MCF 10A (cell line): ENCODE data around the gene PDGFB. TPM values are rescaled to one million over a fixed set of nuclear protein-coding genes. Genes with fewer than 3 reads are reported as not detected.

Experiments used
- BruUV-seq: library from RNA; stranded (reverse); fragments of 400-500 nt; replicated peaks from 2 replicates; lab custom pipeline; 2021; lab: Mats Ljungman, UMichigan
- CTCF ChIA-PET: fragments of 300-600 bp; sonication (Branson Sonifier 250); formaldehyde crosslinking; extraction: SDS; loops from one replicate; lab custom pipeline; 2021; ENCODE audit warnings: antibody characterized with exemption, inconsistent platforms; lab: Yijun Ruan, JAX
- POLR2A ChIA-PET: fragments of 300-600, 350-650 bp; sonication (Branson Sonifier 250); formaldehyde crosslinking; extraction: SDS; loops from one replicate; lab custom pipeline; 2020; ENCODE audit warnings: antibody characterized with exemption, inconsistent platforms; lab: Yijun Ruan, JAX
- DNase-seq: peaks from one replicate; pipeline ENCODE4 v3.0.0-alpha.2; 2018; ENCODE audit not compliant: unreplicated experiment
- H3K27ac Mint-ChIP-seq: one replicate; pipeline ENCODE4 v1.8.0; 2022; ENCODE audit warnings: mild to moderate bottlenecking, low read depth, mixed read lengths; ENCODE audit not compliant: unreplicated experiment
- H3K27me3 Mint-ChIP-seq: one replicate; pipeline ENCODE4 v1.8.0; 2022; ENCODE audit warnings: mixed read lengths; ENCODE audit not compliant: insufficient read depth, unreplicated experiment
- H3K36me3 Mint-ChIP-seq: one replicate; pipeline ENCODE4 v1.8.0; 2022; ENCODE audit warnings: mild to moderate bottlenecking, moderate library complexity, mixed read lengths; ENCODE audit not compliant: insufficient read depth, unreplicated experiment
- H3K4me1 Mint-ChIP-seq: one replicate; pipeline ENCODE4 v1.8.0; 2022; ENCODE audit warnings: mixed read lengths; ENCODE audit not compliant: insufficient read depth, unreplicated experiment
- H3K4me3 Mint-ChIP-seq: one replicate; pipeline ENCODE4 v1.8.0; 2022; ENCODE audit warnings: mild to moderate bottlenecking, moderate library complexity, mixed read lengths; ENCODE audit not compliant: unreplicated experiment
- H3K9me3 Mint-ChIP-seq: one replicate; pipeline ENCODE4 v1.8.0; 2022; ENCODE audit warnings: mixed read lengths; ENCODE audit not compliant: unreplicated experiment
- intact Hi-C: fragments of 100-400 bp; cut with micrococcal nuclease; formaldehyde crosslinking; loops from 2 replicates; pipeline ENCODE4 v1.14.1; 2022
- total RNA-seq: library from RNA; stranded (reverse); gene quantifications from 2 replicates; pipeline ENCODE4 v1.2.3, GENCODE V29; 2022
- TF ChIP-seq, protein P1 (sequence below): fragments of 200-600 bp; IDR thresholded peaks from one replicate; pipeline ENCODE4 v1.8.0; 2022; ENCODE audit warnings: antibody characterized with exemption, mild to moderate bottlenecking; ENCODE audit not compliant: unreplicated experiment

The PDGFB gene
- total RNA-seq, 1 experiment from 2014 or later = 0.37 TPM

DNA sequence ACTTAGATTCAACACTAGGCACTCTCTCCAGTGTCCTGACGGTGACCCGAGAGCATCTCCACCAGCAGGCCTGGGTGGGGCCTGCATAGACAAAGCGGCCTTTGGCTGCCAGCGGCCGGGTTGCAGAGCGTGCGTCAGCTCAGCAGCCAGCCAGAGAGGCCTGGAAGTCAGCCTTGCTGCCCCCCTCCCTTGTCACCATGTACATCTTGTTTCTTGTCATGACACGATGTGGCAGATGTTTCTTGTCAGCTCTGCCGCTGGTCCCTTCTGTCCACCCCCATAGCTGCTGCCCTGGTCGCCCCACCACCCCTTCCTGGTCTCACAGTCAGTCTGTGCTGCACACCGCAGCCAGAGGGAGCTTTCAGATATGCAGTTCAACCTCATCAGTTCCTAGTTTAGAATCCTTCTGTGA lies 59.2 kb downstream of the PDGFB start:
- ChIA-PET POLR2A (no interaction called here), CTCF (interaction anchor here (0.5 kb wide), 1 partner anchor 21 kb away, joined by 5 read pairs; no protein-coding TSS in a partner anchor)
- Mint-ChIP-seq H3K27ac (no peak overlapping the region), H3K4me3 (no peak overlapping the region), H3K36me3 (no peaks in the 10 kb centered on the region), H3K4me1 (no peaks in the 10 kb centered on the region), H3K9me3 (no peaks in the 10 kb centered on the region), H3K27me3 (no peaks in the 10 kb centered on the region)
- TF ChIP-seq, protein P1, sequence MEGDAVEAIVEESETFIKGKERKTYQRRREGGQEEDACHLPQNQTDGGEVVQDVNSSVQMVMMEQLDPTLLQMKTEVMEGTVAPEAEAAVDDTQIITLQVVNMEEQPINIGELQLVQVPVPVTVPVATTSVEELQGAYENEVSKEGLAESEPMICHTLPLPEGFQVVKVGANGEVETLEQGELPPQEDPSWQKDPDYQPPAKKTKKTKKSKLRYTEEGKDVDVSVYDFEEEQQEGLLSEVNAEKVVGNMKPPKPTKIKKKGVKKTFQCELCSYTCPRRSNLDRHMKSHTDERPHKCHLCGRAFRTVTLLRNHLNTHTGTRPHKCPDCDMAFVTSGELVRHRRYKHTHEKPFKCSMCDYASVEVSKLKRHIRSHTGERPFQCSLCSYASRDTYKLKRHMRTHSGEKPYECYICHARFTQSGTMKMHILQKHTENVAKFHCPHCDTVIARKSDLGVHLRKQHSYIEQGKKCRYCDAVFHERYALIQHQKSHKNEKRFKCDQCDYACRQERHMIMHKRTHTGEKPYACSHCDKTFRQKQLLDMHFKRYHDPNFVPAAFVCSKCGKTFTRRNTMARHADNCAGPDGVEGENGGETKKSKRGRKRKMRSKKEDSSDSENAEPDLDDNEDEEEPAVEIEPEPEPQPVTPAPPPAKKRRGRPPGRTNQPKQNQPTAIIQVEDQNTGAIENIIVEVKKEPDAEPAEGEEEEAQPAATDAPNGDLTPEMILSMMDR = no peak
- no TSS peak for BruUV-seq
- no peak for DNase-seq
- intact Hi-C loops = no loop called here

DNA sequence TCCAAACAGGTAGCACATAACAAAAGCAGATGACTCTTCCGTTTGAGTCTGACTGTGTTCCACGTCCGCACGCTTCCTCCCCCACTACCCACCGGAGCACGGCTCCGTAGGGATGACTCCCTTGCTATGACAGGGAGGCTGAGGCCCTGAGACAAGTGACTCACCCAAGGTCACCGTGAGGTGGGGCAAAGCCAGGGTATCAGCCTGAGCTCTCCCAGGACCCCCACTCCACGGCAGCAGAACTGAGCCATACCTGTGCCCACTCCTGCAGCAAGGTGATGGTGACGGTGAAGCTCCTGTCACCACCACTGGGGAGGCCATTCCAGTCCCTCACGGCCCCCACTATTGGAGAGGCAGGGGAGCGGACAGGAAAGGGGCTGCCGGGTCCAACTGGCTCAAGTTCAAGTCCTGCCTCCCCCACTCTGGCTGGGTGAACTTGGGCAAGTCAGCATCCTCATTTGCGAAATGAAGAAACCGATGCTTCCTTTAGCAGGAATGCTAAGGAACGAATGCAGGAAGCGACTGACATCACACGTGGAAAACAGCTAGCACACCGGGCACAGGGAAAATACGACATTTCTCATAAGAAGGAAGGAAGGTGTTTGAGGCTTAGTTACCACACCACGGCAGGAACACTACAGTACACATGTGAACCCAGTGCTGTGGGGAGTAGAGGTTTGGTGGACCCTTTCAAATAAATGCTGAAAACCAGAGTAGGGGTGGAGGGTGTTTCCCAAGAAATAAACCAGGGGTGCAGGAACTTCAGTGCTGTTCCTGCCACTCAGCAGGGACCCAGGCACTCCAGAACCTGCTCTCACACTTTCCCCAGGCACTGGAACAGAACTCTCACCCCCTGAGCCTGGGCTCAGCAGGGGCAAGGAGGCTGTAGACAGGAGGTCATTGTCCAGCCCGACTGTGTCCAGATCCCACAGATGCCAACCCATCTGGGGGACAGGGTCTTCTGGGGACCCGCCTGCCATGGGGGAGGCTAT lies 59.9 kb downstream of the PDGFB start:
- Mint-ChIP-seq H3K4me1 (no peaks in the 10 kb centered on the region), H3K36me3 (no peaks in the 10 kb centered on the region), H3K27ac (no peak overlapping the region), H3K4me3 (no peak overlapping the region), H3K27me3 (no peaks in the 10 kb centered on the region), H3K9me3 (no peaks in the 10 kb centered on the region)
- intact Hi-C loops = no loop called here
- ChIA-PET POLR2A (interaction anchor here (0.8 kb wide), 1 partner anchor 134 kb away, joined by 3 read pairs; no protein-coding TSS in a partner anchor), CTCF (interaction anchor here (0.5 to 1.0 kb wide), 4 partner anchors 21 to 328 kb away, joined by 3 to 6 read pairs (median 4); no protein-coding TSS in a partner anchor)
- DNase-seq = no peak
- TF ChIP-seq, protein P1 = no peak
- BruUV-seq = no TSS peak

DNA sequence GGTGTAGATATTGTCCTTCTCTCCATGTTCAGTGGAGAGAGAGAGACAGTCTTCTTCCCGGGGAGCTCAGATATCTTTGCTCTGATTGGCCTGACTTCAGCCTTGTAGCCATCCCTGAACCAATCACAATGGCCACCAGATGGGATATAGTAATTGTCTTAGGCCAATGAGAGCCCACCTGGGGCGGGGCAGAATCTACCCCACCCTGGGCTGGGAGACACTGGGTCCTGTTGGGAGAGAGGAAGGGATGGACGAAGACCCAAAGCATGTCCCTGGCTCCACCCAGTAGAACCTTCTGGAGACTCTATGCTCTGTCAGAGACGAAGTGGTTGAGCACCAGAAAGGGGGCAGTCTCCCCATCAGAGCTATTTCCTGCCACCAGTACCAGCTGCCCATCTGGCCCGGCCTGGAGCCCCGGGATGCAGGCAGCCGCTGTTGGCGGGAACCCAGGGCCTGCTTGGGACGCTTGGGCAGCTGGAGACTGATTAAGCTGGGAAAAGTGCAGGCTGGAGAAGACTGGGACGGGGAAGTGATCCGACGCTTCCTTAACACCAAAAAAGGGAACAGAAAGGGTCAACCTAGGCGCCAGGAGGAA lies 60.7 kb downstream of the PDGFB start:
- TF ChIP-seq, protein P1 = no peak
- peaks cover 5% of the 10 kb centered on the region for H3K4me1 Mint-ChIP-seq
- intact Hi-C loops = no loop called here
- no peaks in the 10 kb centered on the region for H3K27me3 Mint-ChIP-seq
- H3K36me3 Mint-ChIP-seq = no peaks in the 10 kb centered on the region
- no peak overlapping the region for H3K27ac Mint-ChIP-seq
- no TSS peak for BruUV-seq
- no peak for DNase-seq
- POLR2A ChIA-PET = interaction anchor here (0.8 to 1.1 kb wide), 2 partner anchors 13 to 134 kb away, joined by 3 read pairs; no protein-coding TSS in a partner anchor
- CTCF ChIA-PET = interaction anchor here (0.5 to 1.0 kb wide), 4 partner anchors 8 to 328 kb away, joined by 3 to 6 read pairs (median 4); no protein-coding TSS in a partner anchor
- H3K9me3 Mint-ChIP-seq = no peaks in the 10 kb centered on the region
- H3K4me3 Mint-ChIP-seq = no peak overlapping the region
